ENCODE data around the gene DDX59.

Gene DDX59

GRCh38 chr1:200658037-200658818 is 11.5 kb downstream of the DDX59 start:
- no peak for DNase-seq (ENCODE audit: low spot score)
- TF ChIP-seq, protein P1, sequence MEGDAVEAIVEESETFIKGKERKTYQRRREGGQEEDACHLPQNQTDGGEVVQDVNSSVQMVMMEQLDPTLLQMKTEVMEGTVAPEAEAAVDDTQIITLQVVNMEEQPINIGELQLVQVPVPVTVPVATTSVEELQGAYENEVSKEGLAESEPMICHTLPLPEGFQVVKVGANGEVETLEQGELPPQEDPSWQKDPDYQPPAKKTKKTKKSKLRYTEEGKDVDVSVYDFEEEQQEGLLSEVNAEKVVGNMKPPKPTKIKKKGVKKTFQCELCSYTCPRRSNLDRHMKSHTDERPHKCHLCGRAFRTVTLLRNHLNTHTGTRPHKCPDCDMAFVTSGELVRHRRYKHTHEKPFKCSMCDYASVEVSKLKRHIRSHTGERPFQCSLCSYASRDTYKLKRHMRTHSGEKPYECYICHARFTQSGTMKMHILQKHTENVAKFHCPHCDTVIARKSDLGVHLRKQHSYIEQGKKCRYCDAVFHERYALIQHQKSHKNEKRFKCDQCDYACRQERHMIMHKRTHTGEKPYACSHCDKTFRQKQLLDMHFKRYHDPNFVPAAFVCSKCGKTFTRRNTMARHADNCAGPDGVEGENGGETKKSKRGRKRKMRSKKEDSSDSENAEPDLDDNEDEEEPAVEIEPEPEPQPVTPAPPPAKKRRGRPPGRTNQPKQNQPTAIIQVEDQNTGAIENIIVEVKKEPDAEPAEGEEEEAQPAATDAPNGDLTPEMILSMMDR (IDR thresholded peaks at IDR 0.05; ENCODE audit: extremely low read depth, missing control alignments): no peak

GRCh38 chr1:200654660-200655059 is 15.0 kb downstream of the DDX59 start:
- TF ChIP-seq, protein P1 (IDR thresholded peaks at IDR 0.05; ENCODE audit: extremely low read depth, missing control alignments): no peak
- peak; percentile 66 for DNase-seq (ENCODE audit: low spot score)

DNA sequence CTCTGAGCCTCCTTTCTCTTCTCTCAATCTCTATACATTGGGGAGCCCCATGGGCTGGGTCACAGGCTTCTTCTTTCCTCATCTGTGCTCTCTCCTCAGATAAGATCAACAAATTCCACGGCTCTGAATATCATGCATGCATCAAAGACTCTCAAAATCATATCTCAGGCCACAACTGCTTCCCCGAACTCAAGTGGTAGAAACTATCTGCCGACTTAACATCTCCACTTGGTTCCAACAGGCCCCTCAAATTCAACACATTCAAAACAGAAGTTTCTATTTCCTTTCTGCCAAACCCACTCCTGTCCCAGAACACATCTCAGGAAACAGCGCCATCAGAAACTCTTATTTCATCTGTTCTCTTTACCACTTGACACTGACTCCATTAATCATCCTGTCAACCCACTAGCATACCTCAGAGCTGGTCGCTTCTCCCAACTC is 16.7 kb downstream of the DDX59 start:
- no peak for DNase-seq (ENCODE audit: low spot score)
- TF ChIP-seq, protein P1 (IDR thresholded peaks at IDR 0.05; ENCODE audit: extremely low read depth, missing control alignments): no peak

- DNase-seq (ENCODE audit: low spot score): no peak
- TF ChIP-seq, protein P1 (IDR thresholded peaks at IDR 0.05; ENCODE audit: extremely low read depth, missing control alignments): no peak
These were observed 17.3 kb downstream of the DDX59 start for GRCh38 chr1:200652378-200652777.

DNA sequence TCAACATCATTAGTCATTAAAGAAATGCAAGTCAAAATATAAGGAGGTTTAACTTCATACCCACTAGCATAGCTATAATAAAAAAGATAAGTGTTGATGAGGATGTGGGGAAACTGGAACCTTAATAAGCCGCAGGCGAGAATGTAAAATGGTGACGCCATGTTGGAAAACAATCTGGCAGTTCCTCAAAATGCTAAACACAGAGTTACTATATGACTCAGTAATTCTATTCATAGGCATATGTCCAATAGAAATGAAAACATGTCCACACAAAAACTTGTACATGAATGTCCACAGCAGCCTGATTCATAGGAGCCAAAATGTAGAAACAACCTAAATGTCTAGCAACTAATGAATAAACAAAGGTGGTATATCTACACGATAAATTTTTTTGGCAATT is 23.2 kb downstream of the DDX59 start:
- TF ChIP-seq, protein P1 (IDR thresholded peaks at IDR 0.05; ENCODE audit: extremely low read depth, missing control alignments): no peak
- DNase-seq (ENCODE audit: low spot score): no peak

DNA sequence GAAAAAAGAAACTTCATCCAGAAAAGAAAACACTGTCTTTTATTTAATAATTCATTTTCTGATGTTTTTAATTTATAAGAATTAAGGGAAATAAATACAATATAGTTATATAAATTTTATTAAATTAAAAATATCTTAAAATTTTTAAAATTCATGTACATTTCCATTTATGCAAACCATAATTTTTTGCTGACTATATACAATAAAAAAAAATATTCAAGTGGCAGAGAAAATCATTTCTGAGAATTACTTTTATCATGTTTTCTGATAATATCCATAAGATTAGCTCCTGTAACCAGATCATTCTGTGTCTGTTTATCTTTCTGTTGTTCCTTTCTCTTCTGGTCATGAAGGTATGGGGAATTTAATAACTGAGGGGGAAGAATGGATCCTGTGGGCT is 25.7 kb downstream of the DDX59 start:
- TF ChIP-seq, protein P1 (IDR thresholded peaks at IDR 0.05; ENCODE audit: extremely low read depth, missing control alignments): no peak
- DNase-seq (ENCODE audit: low spot score): no peak

DNA sequence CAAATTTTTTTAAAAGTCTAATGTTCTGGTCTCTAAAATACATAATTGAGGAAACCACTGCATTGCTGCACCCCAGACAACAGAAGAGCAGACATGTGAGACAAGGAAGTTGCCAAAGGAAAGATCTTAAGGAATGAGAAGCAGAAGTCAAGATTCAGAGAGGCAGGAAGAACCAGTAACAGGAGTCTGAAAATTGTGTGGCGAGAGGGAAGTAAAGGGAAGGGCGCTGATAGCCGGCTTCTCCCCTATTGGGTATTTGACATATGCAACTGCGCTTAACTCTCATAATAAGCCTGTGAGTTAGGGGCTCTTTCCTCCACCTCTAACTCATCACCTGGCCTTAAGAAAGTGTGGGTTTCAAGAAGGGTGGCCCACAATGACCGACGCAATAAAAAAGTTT is 27.2 kb downstream of the DDX59 start:
- DNase-seq (ENCODE audit: low spot score): no peak
- TF ChIP-seq, protein P1 (IDR thresholded peaks at IDR 0.05; ENCODE audit: extremely low read depth, missing control alignments): no peak
